Measurements from ENCODE around the gene HHAT.
"Not testable (repeated sequence)": the region's sequence is repeated elsewhere in the genome, so short reads cannot be mapped to it uniquely, and the experiment has no call there.

The HHAT gene

DNA sequence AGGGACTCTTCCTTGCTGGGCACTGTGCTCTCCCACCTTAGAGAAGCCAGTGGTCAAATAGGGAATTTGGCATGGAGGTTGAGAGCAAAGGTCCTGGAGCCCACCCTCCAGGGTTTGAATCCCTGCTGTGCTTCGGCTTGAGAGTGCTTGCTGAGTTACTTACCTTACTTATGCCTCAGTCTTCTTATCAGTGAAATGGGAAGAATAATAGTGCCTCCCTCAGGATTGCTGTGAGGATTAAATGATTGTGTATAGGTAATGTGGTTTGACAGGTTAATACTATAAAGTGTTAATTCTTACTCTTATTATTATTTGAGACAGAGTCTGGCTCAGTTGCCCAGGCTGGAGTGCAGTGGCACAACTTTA is 79.2 kb downstream of the HHAT start:
- TF ChIP-seq, protein P1, sequence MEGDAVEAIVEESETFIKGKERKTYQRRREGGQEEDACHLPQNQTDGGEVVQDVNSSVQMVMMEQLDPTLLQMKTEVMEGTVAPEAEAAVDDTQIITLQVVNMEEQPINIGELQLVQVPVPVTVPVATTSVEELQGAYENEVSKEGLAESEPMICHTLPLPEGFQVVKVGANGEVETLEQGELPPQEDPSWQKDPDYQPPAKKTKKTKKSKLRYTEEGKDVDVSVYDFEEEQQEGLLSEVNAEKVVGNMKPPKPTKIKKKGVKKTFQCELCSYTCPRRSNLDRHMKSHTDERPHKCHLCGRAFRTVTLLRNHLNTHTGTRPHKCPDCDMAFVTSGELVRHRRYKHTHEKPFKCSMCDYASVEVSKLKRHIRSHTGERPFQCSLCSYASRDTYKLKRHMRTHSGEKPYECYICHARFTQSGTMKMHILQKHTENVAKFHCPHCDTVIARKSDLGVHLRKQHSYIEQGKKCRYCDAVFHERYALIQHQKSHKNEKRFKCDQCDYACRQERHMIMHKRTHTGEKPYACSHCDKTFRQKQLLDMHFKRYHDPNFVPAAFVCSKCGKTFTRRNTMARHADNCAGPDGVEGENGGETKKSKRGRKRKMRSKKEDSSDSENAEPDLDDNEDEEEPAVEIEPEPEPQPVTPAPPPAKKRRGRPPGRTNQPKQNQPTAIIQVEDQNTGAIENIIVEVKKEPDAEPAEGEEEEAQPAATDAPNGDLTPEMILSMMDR (conservative IDR thresholded peaks at IDR 0.05; ENCODE audit: low read length), result no peak
- H3K4me3 ChIP-seq (ENCODE audit: low read length), result no peak overlapping the region
- DNase-seq (ENCODE audit: low read depth), result no peak

DNA sequence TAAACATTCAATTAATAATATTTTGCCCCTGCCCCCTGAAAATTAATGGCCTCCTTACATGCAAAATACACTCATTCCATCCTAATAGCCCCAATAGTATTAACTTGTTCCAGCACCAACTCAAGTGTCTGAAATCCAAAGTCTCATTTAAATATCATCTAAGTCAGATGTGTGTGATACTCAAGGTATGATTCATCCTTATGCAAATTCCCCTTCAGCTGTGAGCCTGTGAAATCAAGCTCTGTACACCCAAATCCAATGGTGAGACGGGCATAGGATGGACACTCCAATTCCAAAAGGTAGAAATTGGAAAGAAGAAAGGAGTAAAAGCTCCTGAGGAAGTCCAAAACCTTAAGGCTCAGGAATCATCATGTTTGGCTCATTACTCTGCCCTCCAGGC is 83.5 kb downstream of the HHAT start:
- H3K4me3 ChIP-seq (ENCODE audit: low read length), result no peak overlapping the region
- TF ChIP-seq, protein P1 (conservative IDR thresholded peaks at IDR 0.05; ENCODE audit: low read length), result no peak
- peak; percentile 20 for DNase-seq (ENCODE audit: low read depth)

DNA sequence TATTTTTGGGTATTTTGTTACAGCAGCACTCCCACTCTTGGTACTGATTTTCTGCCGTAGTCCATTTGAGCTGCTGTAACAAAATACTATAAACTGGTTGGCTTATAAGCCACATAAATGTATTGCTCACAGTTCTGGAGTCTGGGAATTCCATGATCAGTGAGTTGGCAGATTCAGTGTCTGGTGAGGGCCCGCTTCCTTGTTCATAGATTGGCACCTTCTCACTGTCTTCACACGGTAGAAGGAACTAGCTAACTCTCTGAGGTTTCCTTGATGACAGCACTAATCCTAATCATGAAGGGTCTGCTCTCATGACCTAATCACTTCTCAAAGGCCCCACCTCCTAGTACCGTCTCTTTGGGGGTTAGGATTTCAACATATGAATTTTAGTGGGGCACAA is 85.2 kb downstream of the HHAT start:
- TF ChIP-seq, protein P1 (conservative IDR thresholded peaks at IDR 0.05; ENCODE audit: low read length), result no peak
- no peak overlapping the region for H3K4me3 ChIP-seq (ENCODE audit: low read length)
- DNase-seq (ENCODE audit: low read depth), result peak; percentile 43

DNA sequence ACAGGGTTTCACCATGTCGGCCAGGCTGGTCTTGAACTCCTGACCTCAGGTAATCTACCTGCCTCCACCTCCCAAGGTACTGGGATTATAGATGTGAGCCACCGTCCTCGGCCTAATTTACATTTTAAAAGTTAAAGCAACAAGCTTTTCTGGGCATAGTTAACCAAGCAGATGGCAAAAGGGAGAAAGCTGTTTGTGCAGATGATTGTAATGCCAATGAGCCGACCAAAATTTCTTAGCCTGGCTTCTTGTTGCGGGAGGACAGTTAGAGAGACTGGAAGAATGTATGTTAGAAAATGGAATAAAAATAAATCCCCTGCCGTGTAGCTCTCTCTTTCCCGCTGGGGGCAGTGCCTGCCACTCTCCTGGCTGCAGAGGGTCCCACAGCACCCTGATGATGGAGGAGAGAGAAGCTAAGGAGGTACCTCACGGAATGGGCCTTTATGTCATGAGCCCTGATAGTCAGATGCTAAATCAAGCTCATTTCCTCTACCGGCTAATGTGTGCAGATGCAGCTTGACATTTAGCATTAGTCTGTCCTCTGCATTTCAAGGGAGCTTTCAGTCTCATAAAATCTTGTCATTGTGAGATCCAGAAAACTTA is 87.2 kb downstream of the HHAT start:
- TF ChIP-seq, protein P1 (conservative IDR thresholded peaks at IDR 0.05; ENCODE audit: low read length), result 0 out of 2 replicates have a peak, but pooled peaks have one; percentile 12
- H3K4me3 ChIP-seq (ENCODE audit: low read length), result no peak overlapping the region
- DNase-seq (ENCODE audit: low read depth), result no peak

DNA sequence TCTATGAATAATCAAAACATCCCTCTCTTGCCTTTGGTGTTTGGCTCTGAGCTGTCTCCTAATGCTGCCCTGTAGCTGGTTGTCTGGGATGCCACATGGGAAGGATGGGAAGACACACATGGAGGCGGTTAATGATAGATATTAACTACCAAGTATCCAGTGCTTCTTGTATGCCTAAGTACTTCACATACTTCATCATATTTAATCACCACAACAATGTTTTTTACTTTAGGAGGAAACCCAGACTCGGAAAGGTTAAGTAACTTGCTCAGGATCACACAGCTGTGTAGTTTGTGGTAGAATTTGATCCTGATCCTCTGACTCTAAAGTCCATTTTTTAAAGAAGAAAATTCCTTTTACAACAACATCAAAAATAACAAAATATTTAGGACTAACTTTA is 88.0 kb downstream of the HHAT start:
- TF ChIP-seq, protein P1 (conservative IDR thresholded peaks at IDR 0.05; ENCODE audit: low read length), result no peak
- H3K4me3 ChIP-seq (ENCODE audit: low read length), result no peak overlapping the region
- no peak for DNase-seq (ENCODE audit: low read depth)

DNA sequence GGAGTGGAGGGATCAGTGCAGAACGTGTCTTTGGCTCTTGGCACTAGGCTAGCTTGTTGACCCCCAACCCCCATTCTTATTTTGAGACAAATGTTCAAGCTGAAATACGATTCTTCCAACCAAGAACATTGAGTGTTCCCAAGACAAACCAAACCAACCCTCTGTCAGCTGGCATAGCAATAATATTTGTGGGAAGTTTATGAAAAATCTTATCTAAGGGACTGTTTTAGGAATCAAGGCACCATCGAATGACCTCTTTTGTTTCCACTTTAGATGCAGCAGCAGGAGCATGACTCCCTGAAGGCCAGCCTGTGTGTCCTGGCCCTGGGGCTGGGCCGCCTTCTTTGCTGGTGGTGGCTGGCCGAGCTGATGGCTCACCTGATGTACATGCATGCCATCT is 89.2 kb downstream of the HHAT start:
- DNase-seq (ENCODE audit: low read depth), result no peak
- H3K4me3 ChIP-seq (ENCODE audit: low read length), result no peak overlapping the region
- TF ChIP-seq, protein P1 (conservative IDR thresholded peaks at IDR 0.05; ENCODE audit: low read length), result no peak

DNA sequence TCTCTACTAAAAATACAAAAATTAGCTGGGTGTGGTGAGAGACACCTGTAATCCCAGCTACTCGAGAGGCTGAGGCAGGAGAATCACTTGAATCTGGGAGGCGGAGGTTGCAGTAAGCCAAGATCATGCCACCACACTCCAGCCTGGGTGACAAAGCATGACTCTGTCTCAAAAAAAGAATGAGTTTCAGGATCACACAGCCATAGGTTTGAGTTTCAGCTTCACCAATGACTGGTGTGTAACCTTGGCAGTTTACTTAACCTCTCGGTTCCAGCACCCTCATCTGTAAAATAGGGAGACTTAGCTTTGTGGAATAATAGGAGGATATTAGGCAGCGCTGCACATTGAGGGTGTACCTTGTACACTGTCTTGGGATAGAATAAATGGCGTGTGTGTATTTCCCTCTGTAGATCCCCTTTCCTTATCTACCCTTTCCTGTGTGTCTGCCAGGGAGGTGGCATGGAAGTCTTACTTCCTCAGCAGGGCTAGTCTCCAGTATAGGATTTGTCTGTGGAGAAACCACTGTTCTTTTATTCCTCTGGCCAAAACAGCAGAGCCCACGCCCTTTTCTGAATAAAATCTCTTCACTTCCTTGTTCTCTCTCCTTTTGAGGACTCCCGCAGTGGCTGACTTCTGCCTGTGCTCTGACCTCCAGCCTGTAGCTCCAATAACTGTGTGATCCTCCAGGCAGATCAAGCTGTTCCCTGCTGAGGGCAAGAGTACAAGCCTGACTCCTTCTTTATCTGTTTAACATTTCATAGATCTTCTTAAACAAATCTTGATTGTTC is 90.4 kb downstream of the HHAT start:
- TF ChIP-seq, protein P1 (conservative IDR thresholded peaks at IDR 0.05; ENCODE audit: low read length), result no peak
- DNase-seq (ENCODE audit: low read depth), result no peak
- H3K4me3 ChIP-seq (ENCODE audit: low read length), result no peak overlapping the region

DNA sequence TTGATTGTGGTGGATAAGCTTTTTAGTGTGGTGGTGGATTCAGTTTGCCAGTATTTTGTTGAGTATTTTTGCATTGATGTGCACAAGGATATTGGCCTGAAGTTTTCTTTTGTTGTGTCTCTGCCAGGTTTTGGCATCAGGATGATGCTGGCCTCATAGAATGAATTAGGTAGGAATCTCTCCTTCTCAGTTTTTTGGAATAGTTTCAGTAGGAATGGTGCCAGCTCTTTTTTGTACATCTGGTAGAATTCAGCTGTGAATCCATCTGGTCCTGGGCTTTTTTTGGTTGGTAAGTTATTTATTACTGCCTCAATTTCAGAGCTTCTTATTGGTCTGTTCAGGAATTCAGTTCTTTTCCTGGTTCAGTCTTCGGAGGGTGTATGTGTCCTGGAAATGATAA is 98.0 kb downstream of the HHAT start:
- peak; percentile 70 for DNase-seq (ENCODE audit: low read depth)
- not testable (repeated sequence) for H3K4me3 ChIP-seq (ENCODE audit: low read length)

Measured in AG10803 (cell line).